ENCODE measurements around the gene ZDHHC16.
A peak's percentile ranks its signal among the peaks of the same experiment; 100 is the strongest.
"Not testable (repeated sequence)": the region's sequence is repeated elsewhere in the genome, so short reads cannot be mapped to it uniquely, and the experiment has no call there.

Gene ZDHHC16

DNA sequence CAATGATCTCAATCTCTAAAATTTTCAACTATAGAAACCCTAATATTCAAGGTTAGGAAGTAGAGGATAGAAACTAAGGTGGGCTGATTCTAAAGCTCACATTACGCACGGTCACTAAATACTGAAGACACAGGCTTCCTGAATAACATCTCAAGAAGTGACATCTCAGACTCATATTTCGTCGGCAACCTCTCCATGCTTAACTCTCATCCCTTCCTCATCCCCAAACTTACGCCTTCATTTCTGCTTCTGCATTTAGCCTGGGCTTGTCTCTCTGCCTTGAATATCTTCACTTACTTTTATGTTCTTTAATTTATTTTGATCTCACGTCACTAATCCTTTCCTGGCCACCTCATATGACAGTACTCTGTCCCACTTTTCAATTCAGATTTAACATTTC lies 10.8 kb upstream of the ZDHHC16 start:
- no peak for DNase-seq

DNA sequence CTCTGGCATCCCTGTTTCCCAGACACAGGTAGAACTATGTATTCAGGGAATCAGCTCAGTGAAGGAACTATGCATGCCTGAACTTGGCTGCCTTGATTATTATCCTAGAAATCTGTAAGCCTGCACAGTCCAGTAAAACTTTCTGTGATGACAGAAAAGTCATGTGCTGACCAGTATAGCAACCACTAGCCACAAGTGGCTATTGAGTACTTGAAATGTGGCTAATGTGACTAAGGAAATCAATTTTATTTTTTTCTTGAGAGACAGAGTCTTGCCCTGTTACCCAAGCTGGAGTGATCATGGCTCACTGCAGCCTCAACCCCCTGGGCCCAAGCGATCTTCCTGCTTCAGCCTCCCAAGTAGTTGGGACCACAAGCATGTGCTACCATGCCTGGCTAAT lies 3.7 kb upstream of the ZDHHC16 start:
- no peak for DNase-seq

- no peak for DNase-seq
These were observed 1.8 kb upstream of the ZDHHC16 start for GRCh38 chr10:97444212-97444611.

GRCh38 chr10:97445357-97445721 lies 636 bp upstream of the ZDHHC16 start:
- no peak for DNase-seq

DNA sequence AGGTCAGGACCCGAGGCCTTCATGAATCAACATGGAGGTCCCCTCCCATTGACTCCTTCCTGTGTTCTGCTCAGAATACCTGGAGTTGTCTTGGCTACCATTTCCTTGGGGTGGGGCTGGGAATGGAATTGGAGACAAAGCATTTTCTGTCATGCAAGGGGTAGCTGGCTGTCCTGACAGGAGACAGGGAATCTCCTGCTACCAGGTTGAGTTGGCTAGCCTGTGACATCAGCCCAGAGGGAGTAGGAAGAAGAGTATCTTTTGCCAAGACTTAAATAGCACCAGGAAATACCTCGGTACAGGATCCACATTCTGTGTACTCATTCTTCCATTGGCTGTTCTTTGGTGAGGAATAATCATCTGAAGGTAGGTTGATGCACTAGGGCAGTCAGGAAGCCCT lies 4.9 kb downstream of the ZDHHC16 start:
- no peak for DNase-seq

GRCh38 chr10:97451605-97452004 lies 5.6 kb downstream of the ZDHHC16 start:
- no peak for DNase-seq

DNA sequence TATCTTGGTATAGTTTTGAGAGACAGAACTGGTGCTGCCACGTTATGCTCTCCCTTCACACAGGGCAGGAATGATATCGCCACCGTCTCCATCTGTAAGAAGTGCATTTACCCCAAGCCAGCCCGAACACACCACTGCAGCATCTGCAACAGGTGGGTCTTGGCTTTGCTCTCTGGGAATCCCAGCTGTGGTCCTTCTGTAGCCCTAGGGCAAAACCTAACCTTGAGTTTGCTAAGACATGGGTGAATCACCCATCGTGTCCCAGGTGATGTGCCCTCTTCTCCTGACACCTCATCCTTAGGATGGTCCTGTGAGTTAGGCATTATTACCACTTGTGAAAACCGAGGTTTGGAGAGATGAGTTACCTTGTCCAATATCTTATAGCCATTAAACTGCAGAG lies 6.4 kb downstream of the ZDHHC16 start:
- no peak for DNase-seq

GRCh38 chr10:97454330-97455036 lies 8.5 kb downstream of the ZDHHC16 start:
- DNase-seq: no peak

GRCh38 chr10:97456034-97456685 lies 10.2 kb downstream of the ZDHHC16 start:
- no peak for DNase-seq

DNA sequence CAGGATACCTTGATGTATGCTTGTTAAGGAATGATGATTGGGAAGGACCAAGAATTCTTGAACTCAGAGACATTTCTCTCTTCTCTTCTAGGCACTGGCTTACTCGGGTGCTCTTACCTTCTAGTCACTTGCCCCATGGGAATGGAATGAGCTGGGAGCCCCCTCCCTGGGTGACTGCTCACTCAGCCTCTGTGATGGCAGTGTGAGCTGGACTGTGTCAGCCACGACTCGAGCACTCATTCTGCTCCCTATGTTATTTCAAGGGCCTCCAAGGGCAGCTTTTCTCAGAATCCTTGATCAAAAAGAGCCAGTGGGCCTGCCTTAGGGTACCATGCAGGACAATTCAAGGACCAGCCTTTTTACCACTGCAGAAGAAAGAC lies 10.7 kb downstream of the ZDHHC16 start:
- no peak for DNase-seq

GRCh38 chr10:97459111-97459510 lies 13.1 kb downstream of the ZDHHC16 start:
- DNase-seq: no peak

GRCh38 chr10:97459933-97460332 lies 14.0 kb downstream of the ZDHHC16 start:
- DNase-seq: no peak

- DNase-seq: no peak
These were observed 16.3 kb downstream of the ZDHHC16 start for GRCh38 chr10:97462309-97462708.

DNA sequence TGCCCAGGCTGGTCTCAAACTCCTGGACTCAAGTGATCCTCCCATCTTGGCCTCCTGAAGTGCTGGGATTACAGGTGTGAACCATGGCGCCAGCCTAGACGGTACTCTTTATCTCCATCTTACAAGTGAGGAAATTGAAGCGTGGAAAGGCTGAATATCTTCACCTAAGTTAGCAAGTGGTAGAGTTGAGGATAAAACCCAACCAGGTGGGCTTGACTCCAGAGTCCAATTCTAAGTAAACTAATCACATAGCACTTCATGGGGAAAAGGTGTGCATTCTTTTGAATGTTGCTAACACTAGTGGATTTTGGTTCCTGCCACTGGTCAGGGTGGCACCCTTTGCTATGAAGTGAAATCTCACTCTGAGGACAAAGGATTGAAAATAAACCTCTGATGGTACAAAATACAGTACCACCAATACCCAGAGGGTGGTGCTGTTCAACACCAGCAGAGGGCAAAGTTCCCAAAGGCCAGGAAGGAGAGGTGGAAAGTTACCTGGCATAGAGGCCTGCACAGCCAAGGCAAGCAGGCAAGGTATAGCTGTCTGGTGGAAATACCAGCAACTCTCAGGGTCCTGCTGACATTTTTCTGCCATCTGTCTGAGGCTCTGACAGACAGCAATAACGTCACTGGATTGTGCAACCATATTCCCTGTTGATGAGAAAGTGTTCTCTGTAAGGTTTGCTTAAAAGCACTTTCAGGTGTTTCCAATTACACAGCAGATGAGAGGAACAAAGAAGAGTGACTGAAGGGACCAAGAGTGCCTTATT lies 17.6 kb downstream of the ZDHHC16 start:
- peak; percentile 65 for DNase-seq

GRCh38 chr10:97464226-97464625 lies 18.3 kb downstream of the ZDHHC16 start:
- DNase-seq: no peak

DNA sequence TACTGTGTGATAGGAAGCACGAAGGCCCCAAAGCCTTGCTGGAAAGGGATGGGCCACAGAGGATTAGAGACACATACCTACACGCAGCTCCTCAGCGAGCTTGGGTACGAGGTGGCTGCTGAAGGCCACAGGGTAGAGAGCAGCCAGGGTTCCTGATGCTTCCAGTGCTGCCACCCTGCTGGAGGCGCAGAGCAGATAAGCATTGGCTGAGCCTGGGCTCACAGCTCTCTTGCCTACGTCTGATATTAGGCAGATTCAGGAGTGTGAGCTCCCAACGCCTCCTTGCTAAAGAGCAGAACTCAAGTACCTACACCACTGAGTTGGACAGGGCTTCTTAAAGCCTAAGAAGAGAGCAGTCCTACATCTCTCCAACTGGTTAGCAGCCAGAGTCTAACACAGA lies 20.0 kb downstream of the ZDHHC16 start:
- no peak for DNase-seq

DNA sequence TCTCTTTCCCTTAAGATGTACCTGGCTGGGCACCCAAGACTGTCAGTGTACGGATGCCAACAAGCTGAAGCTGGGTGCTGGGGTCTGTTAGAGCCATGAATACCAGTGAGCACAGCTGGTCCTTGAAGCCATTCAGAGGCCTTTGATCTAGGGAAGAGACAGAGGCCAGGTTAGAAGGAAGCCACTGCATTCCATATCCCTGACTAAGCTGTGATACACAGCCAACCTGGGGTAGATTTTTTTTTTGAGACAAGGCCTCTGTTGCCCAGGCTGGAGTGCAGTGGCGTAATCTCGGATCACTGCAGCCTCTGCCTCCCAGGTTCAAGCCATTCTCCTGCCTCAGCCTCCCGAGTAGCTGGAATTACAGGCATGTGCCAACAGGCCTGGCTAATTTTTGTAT lies 20.8 kb downstream of the ZDHHC16 start:
- no peak for DNase-seq

DNA sequence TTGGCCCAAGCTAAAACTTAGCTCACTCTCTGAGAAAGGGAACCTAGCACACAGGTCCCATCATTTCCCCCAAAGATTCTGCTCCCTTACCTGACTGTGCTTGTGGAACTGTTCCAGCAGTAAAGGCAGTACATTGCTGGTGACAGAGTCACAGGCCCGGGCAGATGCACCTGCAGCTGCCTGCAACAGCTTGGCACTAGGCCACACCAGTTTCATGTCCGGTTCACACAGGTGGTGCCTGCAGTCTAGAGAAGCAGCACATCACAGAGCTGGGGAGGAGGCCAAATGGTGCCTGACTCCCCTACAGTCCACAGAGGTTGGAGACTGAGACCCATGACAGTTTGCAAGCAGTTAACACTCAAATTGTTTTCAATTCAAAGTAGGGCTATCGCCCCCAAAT lies 22.2 kb downstream of the ZDHHC16 start:
- no peak for DNase-seq

DNA sequence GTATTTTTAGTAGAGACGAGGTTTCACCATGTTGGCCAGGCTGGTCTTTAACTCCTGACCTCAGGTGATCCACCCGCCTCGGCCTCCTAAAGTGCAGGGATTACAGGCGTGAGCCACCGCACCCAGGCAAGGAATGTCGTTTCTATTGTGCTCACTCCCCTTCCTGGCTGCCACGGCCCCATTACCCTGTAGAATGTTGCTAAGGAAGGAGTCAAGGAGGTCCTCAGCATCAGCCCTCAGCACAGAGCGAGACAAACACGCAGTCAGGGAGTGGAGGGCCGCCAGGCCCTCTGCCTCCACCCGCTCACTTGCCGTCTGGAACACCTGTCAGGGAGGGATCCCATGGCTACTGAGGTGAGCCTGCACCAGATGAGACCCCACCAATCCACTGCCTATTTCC lies 22.8 kb downstream of the ZDHHC16 start:
- not testable (repeated sequence) for DNase-seq

GRCh38 chr10:97474918-97475317 lies 28.9 kb downstream of the ZDHHC16 start:
- no peak for DNase-seq

GRCh38 chr10:97475936-97476594 lies 30.1 kb downstream of the ZDHHC16 start:
- DNase-seq: no peak

- DNase-seq: not testable (repeated sequence)
These were observed 33.4 kb downstream of the ZDHHC16 start for GRCh38 chr10:97479410-97479809.

GRCh38 chr10:97479939-97480338 lies 34.0 kb downstream of the ZDHHC16 start:
- DNase-seq: no peak

DNA sequence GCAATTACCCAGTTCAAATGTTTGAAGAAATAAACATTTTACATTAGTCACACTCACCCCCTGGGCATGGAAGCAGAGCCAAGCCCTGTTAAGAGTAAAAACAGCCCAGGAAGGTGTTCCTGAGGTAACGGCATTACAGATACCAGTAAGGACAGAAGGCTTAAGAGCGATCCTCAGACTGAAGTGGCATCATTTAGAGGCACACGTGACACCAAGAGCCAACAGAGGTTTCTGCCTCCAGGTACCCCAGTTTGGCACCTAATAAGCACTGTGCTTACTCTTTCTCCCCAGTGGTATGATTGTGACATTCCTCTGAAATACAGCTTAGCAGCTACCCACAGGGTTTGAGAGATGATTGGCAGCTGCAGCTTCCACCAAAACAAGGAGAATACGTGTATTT lies 35.1 kb downstream of the ZDHHC16 start:
- DNase-seq: no peak

Data from NCI-H510A (cell line).